A673 (cell line): Measurements from ENCODE around the gene SUSD6. TPM values are rescaled to one million over a fixed set of nuclear protein-coding genes. Genes with fewer than 3 reads are reported as not detected.
A peak's percentile ranks its signal among the peaks of the same experiment; 100 is the strongest.

Experiments used
- BruUV-seq: library from RNA; stranded (reverse); fragments of 400-500 nt; replicated peaks from 2 replicates; lab custom pipeline; 2021; lab: Mats Ljungman, UMichigan
- CTCF ChIA-PET: fragments of 300-600 bp; sonication (Branson Sonifier 250); formaldehyde crosslinking; loops from one replicate; lab custom pipeline; 2022; ENCODE audit warnings: antibody characterized with exemption; lab: Charles Lee
- POLR2A ChIA-PET: fragments of 300-600 bp; sonication (Branson Sonifier 250); formaldehyde crosslinking; loops from one replicate; lab custom pipeline; 2022; ENCODE audit warnings: antibody characterized with exemption; ENCODE audit not compliant: low non-redundant PET; lab: Charles Lee
- DNase-seq: peaks from one replicate; pipeline ENCODE4 v3.0.0-alpha.2; 2015; ENCODE audit warnings: low spot score
- H3K27ac ChIP-seq: fragments of 200-600 bp; sonication (generic); 2 replicates; pipeline ENCODE4 v1.5.1; 2016; ENCODE audit warnings: mixed run types, low read depth, mild to moderate bottlenecking, mixed read lengths, antibody characterized with exemption, low read length; ENCODE audit not compliant: poor library complexity, severe bottlenecking
- H3K27me3 ChIP-seq: fragments of 200-600 bp; sonication (generic); replicated peaks from 2 replicates; pipeline ENCODE4 v1.6.1; 2017; ENCODE audit warnings: mixed run types, low read depth, mild to moderate bottlenecking, mixed read lengths, antibody characterized with exemption, low read length; ENCODE audit not compliant: insufficient read depth, poor library complexity
- H3K36me3 ChIP-seq: fragments of 200-600 bp; sonication (generic); 2 replicates; pipeline ENCODE4 v1.6.1; 2016; ENCODE audit warnings: mixed run types, mild to moderate bottlenecking, mixed read lengths, antibody characterized with exemption, low read length; ENCODE audit not compliant: insufficient read depth, poor library complexity, severe bottlenecking
- H3K4me1 ChIP-seq: fragments of 200-600 bp; sonication (generic); 2 replicates; pipeline ENCODE4 v1.6.1; 2017; ENCODE audit warnings: mixed run types, mild to moderate bottlenecking, mixed read lengths, antibody characterized with exemption, low read length; ENCODE audit not compliant: insufficient read depth, poor library complexity, severe bottlenecking
- H3K4me3 ChIP-seq: fragments of 200-600 bp; sonication (generic); 2 replicates; pipeline ENCODE4 v1.5.1; 2016; ENCODE audit warnings: low read depth, mixed run types, mild to moderate bottlenecking, mixed read lengths, low read length; ENCODE audit not compliant: poor library complexity, severe bottlenecking
- H3K9me3 ChIP-seq: fragments of 200-600 bp; sonication (generic); 2 replicates; pipeline ENCODE4 v1.6.1; 2016; ENCODE audit warnings: mixed run types, low read depth, mild to moderate bottlenecking, mixed read lengths, antibody characterized with exemption, low read length; ENCODE audit not compliant: poor library complexity, severe bottlenecking
- EZH2 ChIP-seq: fragments of 200-600 bp; sonication (generic); IDR thresholded peaks from 2 replicates; pipeline ENCODE4 v1.6.1; 2017; ENCODE audit warnings: borderline replicate concordance, low read depth, mild to moderate bottlenecking, mixed read lengths, antibody characterized with exemption, low read length; ENCODE audit not compliant: poor library complexity, severe bottlenecking
- intact Hi-C: fragments of 100-400 bp; cut with micrococcal nuclease; formaldehyde crosslinking; loops from one replicate; pipeline ENCODE4 v1.10.0; 2022; ENCODE audit not compliant: unreplicated experiment
- total RNA-seq: library from RNA; stranded (reverse); gene quantifications from 2 replicates; pipeline ENCODE4 v1.2.3, GENCODE V29; 2021
- TF ChIP-seq, protein P1 (sequence below): fragments of 300-800, 200-600 bp; sonication (generic); conservative IDR thresholded peaks from 2 replicates; pipeline ENCODE4 v1.5.1; 2017; ENCODE audit warnings: low read depth, mild to moderate bottlenecking, antibody characterized with exemption, low read length, moderate library complexity, mixed read lengths

Gene SUSD6
- total RNA-seq, 1 experiment from 2014 or later = 9.2 TPM

DNA sequence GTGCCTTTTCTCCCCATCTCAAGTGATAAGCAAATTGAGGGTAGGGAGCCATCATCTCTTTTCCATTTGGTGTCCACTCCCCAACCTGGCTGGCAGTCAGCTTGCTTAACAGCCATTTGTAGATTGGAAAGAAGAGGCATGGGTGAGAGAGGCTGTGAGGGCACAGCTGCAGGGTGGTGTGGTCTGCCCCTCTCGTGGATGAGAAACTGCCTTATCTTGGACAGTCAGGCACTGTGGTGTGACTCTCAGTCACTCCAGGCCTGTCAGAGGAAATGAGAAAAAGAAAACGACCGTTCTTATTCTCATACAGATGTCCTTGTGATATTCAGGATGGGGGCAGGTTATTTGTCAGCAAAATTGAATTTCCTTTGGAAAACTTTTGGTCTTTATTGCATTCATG is 90.5 kb downstream of the SUSD6 start:
- intact Hi-C loops = loop anchor here (5.0 kb wide), 1 partner anchor 70 kb away; no protein-coding TSS in a partner anchor
- BruUV-seq = no TSS peak
- TF ChIP-seq, protein P1, sequence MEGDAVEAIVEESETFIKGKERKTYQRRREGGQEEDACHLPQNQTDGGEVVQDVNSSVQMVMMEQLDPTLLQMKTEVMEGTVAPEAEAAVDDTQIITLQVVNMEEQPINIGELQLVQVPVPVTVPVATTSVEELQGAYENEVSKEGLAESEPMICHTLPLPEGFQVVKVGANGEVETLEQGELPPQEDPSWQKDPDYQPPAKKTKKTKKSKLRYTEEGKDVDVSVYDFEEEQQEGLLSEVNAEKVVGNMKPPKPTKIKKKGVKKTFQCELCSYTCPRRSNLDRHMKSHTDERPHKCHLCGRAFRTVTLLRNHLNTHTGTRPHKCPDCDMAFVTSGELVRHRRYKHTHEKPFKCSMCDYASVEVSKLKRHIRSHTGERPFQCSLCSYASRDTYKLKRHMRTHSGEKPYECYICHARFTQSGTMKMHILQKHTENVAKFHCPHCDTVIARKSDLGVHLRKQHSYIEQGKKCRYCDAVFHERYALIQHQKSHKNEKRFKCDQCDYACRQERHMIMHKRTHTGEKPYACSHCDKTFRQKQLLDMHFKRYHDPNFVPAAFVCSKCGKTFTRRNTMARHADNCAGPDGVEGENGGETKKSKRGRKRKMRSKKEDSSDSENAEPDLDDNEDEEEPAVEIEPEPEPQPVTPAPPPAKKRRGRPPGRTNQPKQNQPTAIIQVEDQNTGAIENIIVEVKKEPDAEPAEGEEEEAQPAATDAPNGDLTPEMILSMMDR = no peak
- no peak for TF ChIP-seq EZH2
- DNase-seq = no peak
- ChIA-PET POLR2A (no interaction called here), CTCF (interaction anchor here (0.6 kb wide), 1 partner anchor 50 kb away, joined by 3 read pairs; no protein-coding TSS in a partner anchor)
- H3K4me1 ChIP-seq = peaks cover 20% of the 10 kb centered on the region
- no peak overlapping the region for H3K4me3 ChIP-seq
- no peaks in the 10 kb centered on the region for H3K27me3 ChIP-seq
- no peaks in the 10 kb centered on the region for H3K36me3 ChIP-seq
- no peaks in the 10 kb centered on the region for H3K9me3 ChIP-seq
- H3K27ac ChIP-seq = peak overlapping the region; percentile 30

DNA sequence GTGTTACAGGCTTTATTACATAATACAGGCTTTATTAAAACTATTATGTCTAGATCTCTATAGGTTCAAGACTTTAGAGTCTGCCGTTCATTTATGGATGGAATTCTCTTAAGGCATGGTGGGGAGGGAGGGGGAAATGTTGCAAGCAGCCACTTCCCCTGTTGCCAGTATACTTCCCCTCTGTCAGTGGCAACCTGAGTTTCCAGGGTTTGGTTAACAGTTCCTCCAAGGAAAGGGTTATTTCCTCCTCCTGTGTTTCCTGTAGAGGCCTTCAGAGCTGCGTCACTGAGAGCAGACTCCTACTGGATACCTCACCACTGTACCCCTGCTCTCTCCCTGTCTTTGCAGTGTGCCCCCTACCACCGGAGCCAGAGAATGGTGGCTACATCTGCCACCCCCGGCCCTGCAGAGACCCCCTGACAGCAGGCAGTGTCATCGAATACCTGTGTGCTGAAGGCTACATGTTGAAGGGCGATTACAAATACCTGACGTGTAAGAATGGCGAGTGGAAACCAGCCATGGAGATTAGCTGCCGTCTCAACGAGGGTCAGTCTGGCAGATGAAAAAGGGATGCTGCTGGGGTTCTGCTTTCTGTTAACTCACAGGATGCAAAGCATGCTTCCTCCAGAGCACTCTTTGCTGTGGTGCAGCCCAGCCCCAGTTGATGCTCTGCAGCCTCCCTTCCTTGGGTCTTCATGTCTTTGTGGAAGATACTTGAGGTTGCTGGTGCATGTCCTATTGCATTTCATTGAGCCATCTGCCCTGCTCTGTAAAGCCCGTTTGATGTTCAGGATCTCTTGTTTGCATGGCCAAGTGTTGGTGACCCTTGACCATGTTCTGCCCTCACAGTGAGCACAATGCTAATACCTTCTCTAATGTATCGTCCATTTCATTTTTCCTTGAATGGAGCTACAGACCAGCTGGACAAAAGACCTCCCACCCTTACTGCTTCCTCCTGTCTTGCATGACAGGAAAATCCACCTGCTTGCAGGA is 91.9 kb downstream of the SUSD6 start:
- TF ChIP-seq EZH2 = no peak
- TF ChIP-seq, protein P1 = no peak
- Histone ChIP-seq H3K4me3 (no peak overlapping the region), H3K9me3 (no peaks in the 10 kb centered on the region), H3K36me3 (no peaks in the 10 kb centered on the region), H3K27me3 (no peaks in the 10 kb centered on the region), H3K27ac (no peak overlapping the region), H3K4me1 (peaks cover 18% of the 10 kb centered on the region)
- no peak for DNase-seq
- intact Hi-C loops = loop anchor here (5.0 kb wide), 1 partner anchor 71 kb away; no protein-coding TSS in a partner anchor
- ChIA-PET CTCF (no interaction called here), POLR2A (no interaction called here)
- no TSS peak for BruUV-seq

DNA sequence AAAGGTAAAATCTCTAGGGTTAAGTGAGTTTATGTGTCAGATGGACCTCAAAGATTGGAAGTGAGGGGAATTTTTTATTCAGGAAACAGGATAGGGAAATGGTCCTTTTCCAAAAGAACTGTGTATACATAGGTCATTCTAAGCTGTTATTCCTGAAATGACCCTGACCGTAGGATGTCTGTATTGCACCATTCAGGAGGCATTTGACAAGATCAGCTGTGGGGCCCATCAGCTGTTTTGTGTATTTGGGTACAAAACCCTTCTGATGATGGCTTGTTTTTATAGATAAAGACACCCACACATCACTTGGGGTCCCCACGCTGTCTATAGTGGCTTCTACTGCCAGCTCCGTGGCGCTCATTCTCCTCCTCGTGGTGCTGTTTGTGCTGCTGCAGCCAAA is 92.9 kb downstream of the SUSD6 start:
- POLR2A ChIA-PET = no interaction called here
- BruUV-seq = no TSS peak

More for the DNA sequence above, 92.9 kb downstream of the SUSD6 start:
- TF ChIP-seq EZH2 = no peak
- TF ChIP-seq, protein P1 = no peak
- peaks cover 18% of the 10 kb centered on the region for H3K4me1 ChIP-seq
- CTCF ChIA-PET = no interaction called here
- intact Hi-C loops = loop anchor here (5.0 kb wide), 1 partner anchor 72 kb away; no protein-coding TSS in a partner anchor
- H3K27me3 ChIP-seq = no peaks in the 10 kb centered on the region
- no peak for DNase-seq
- H3K9me3 ChIP-seq = no peaks in the 10 kb centered on the region
- H3K36me3 ChIP-seq = no peaks in the 10 kb centered on the region
- no peak overlapping the region for H3K27ac ChIP-seq
- no peak overlapping the region for H3K4me3 ChIP-seq
